ENCODE measurements around the gene SPAM1. TPM values are rescaled to one million over a fixed set of nuclear protein-coding genes. Genes with fewer than 3 reads are reported as not detected.

The SPAM1 gene
- total and polyA plus RNA-seq, 7 experiments from 2014 or later: not detected

- Mint-ChIP-seq H3K9me3 (peaks cover 0 to 7% (median 0%) of the 10 kb centered on the region in 11 donors), H3K4me1 (no peaks in the 10 kb centered on the region), H3K27ac (no peak overlapping the region), H3K4me3 (no peak overlapping the region), H3K36me3 (no peaks in the 10 kb centered on the region), H3K27me3 (peaks cover 0 to 9% (median 5%) of the 10 kb centered on the region in 5 donors)
- Histone ChIP-seq H3K27me3 (ENCODE audit: control insufficient read depth in 2 of 2, insufficient read depth in 2 of 2, low read length in 2 of 2) (no peaks in the 10 kb centered on the region), H3K4me3 (ENCODE audit: low read length) (no peak overlapping the region), H3K4me1 (ENCODE audit: control insufficient read depth in 2 of 2, insufficient read depth in 2 of 2, low read length in 2 of 2) (no peaks in the 10 kb centered on the region), H3K36me3 (ENCODE audit: control insufficient read depth in 2 of 3, insufficient read depth in 3 of 3, low read length in 3 of 3) (no peaks in the 10 kb centered on the region), H3K27ac (ENCODE audit: low read depth, low read length) (no peak overlapping the region), H3K9me3 (ENCODE audit: control insufficient read depth in 2 of 3, low read length in 3 of 3) (no peaks in the 10 kb centered on the region)
- DNase-seq (no peak), ATAC-seq (no peak)
- intact Hi-C loops (cut with micrococcal nuclease): no loop called here
- CTCF ChIA-PET: no interaction called here
- POLR2A ChIA-PET: no interaction called here
Measured at GRCh38 chr7:123972831-123973230, 47.8 kb downstream of the SPAM1 start.

- H3K27ac Mint-ChIP-seq: no peak overlapping the region
- H3K4me1 Mint-ChIP-seq: no peaks in the 10 kb centered on the region
- intact Hi-C loops (cut with micrococcal nuclease): no loop called here
- ATAC-seq (no peak), DNase-seq (no peak)
- ChIA-PET POLR2A (no interaction called here), CTCF (no interaction called here)
- Histone ChIP-seq H3K27ac (ENCODE audit: low read depth, low read length) (no peak overlapping the region), H3K4me1 (ENCODE audit: control insufficient read depth in 2 of 2, insufficient read depth in 2 of 2, low read length in 2 of 2) (no peaks in the 10 kb centered on the region), H3K27me3 (ENCODE audit: control insufficient read depth in 2 of 2, insufficient read depth in 2 of 2, low read length in 2 of 2) (no peaks in the 10 kb centered on the region), H3K36me3 (ENCODE audit: control insufficient read depth in 2 of 3, insufficient read depth in 3 of 3, low read length in 3 of 3) (no peaks in the 10 kb centered on the region), H3K4me3 (ENCODE audit: low read length) (no peak overlapping the region), H3K9me3 (ENCODE audit: control insufficient read depth in 2 of 3, low read length in 3 of 3) (no peaks in the 10 kb centered on the region)
- H3K4me3 Mint-ChIP-seq: no peak overlapping the region
- H3K27me3 Mint-ChIP-seq: peaks cover 0 to 9% (median 8%) of the 10 kb centered on the region in 5 donors
- no peaks in the 10 kb centered on the region for H3K36me3 Mint-ChIP-seq
- H3K9me3 Mint-ChIP-seq: peaks cover 0 to 7% (median 0%) of the 10 kb centered on the region in 11 donors
Measured at GRCh38 chr7:123974326-123974908, 49.4 kb downstream of the SPAM1 start.

- DNase-seq: no peak
- Histone ChIP-seq H3K27me3 (ENCODE audit: control insufficient read depth in 2 of 2, insufficient read depth in 2 of 2, low read length in 2 of 2) (no peaks in the 10 kb centered on the region), H3K4me1 (ENCODE audit: control insufficient read depth in 2 of 2, insufficient read depth in 2 of 2, low read length in 2 of 2) (no peaks in the 10 kb centered on the region), H3K9me3 (ENCODE audit: control insufficient read depth in 2 of 3, low read length in 3 of 3) (no peaks in the 10 kb centered on the region), H3K36me3 (ENCODE audit: control insufficient read depth in 2 of 3, insufficient read depth in 3 of 3, low read length in 3 of 3) (no peaks in the 10 kb centered on the region), H3K27ac (ENCODE audit: low read depth, low read length) (no peak overlapping the region), H3K4me3 (ENCODE audit: low read length) (no peak overlapping the region)
- H3K9me3 Mint-ChIP-seq: peaks cover 0 to 5% (median 0%) of the 10 kb centered on the region in 11 donors
- no peak for ATAC-seq
- no peak overlapping the region for H3K27ac Mint-ChIP-seq
- ChIA-PET POLR2A (no interaction called here), CTCF (no interaction called here)
- no peaks in the 10 kb centered on the region for H3K36me3 Mint-ChIP-seq
- no peaks in the 10 kb centered on the region for H3K4me1 Mint-ChIP-seq
- peaks cover 0 to 14% (median 8%) of the 10 kb centered on the region in 5 donors for H3K27me3 Mint-ChIP-seq
- H3K4me3 Mint-ChIP-seq: no peak overlapping the region
- intact Hi-C loops (cut with micrococcal nuclease): no loop called here
Measured at GRCh38 chr7:123975084-123975483, 50.0 kb downstream of the SPAM1 start.

GRCh38 chr7:123977081-123977480 is 52.0 kb downstream of the SPAM1 start:
- ChIA-PET POLR2A (no interaction called here), CTCF (no interaction called here)
- no peak for DNase-seq
- H3K4me1 Mint-ChIP-seq: no peaks in the 10 kb centered on the region
- H3K4me3 ChIP-seq (ENCODE audit: low read length): no peak overlapping the region
- H3K4me1 ChIP-seq (ENCODE audit: control insufficient read depth in 2 of 2, insufficient read depth in 2 of 2, low read length in 2 of 2): no peaks in the 10 kb centered on the region
- no peaks in the 10 kb centered on the region for H3K27me3 ChIP-seq (ENCODE audit: control insufficient read depth in 2 of 2, insufficient read depth in 2 of 2, low read length in 2 of 2)
- no peak for ATAC-seq
- no peak overlapping the region for H3K27ac Mint-ChIP-seq
- no peak overlapping the region for H3K27ac ChIP-seq (ENCODE audit: low read depth, low read length)
- no peak overlapping the region for H3K4me3 Mint-ChIP-seq
- peaks cover 0 to 14% (median 8%) of the 10 kb centered on the region in 5 donors for H3K27me3 Mint-ChIP-seq
- no peaks in the 10 kb centered on the region for H3K9me3 ChIP-seq (ENCODE audit: control insufficient read depth in 2 of 3, low read length in 3 of 3)
- no peaks in the 10 kb centered on the region for H3K36me3 ChIP-seq (ENCODE audit: control insufficient read depth in 2 of 3, insufficient read depth in 3 of 3, low read length in 3 of 3)
- H3K36me3 Mint-ChIP-seq: no peaks in the 10 kb centered on the region
- H3K9me3 Mint-ChIP-seq: peaks cover 0 to 7% (median 0%) of the 10 kb centered on the region in 11 donors
- intact Hi-C loops (cut with micrococcal nuclease): no loop called here

DNA sequence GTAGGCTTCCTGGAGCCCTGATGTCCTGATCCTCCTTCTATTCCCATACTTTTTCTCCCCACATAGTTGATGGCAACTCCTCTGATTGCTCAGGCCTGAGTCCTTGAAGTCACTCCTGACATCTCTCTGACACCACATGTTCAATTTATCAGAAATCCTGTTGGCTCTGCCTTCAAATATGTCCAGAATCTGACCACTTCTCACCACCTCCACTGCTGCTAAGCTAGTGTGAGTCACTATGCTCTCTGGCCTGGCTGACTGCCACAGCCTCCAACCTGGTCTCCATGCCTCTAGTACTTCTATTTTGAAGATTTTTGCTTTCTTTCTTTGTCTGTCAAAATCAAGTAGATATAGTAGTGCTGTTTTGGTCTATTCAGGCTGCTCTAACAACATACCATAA is 54.8 kb downstream of the SPAM1 start:
- no peak for ATAC-seq
- H3K27ac ChIP-seq (ENCODE audit: low read depth, low read length): no peak overlapping the region
- no peak overlapping the region for H3K4me3 ChIP-seq (ENCODE audit: low read length)
- peaks cover 0 to 9% (median 8%) of the 10 kb centered on the region in 5 donors for H3K27me3 Mint-ChIP-seq
- H3K4me1 ChIP-seq (ENCODE audit: control insufficient read depth in 2 of 2, insufficient read depth in 2 of 2, low read length in 2 of 2): no peaks in the 10 kb centered on the region
- no peaks in the 10 kb centered on the region for H3K27me3 ChIP-seq (ENCODE audit: control insufficient read depth in 2 of 2, insufficient read depth in 2 of 2, low read length in 2 of 2)
- H3K4me1 Mint-ChIP-seq: no peaks in the 10 kb centered on the region
- DNase-seq: no peak
- ChIA-PET CTCF (no interaction called here), POLR2A (no interaction called here)
- no peaks in the 10 kb centered on the region for H3K36me3 Mint-ChIP-seq
- H3K36me3 ChIP-seq (ENCODE audit: control insufficient read depth in 2 of 3, insufficient read depth in 3 of 3, low read length in 3 of 3): no peaks in the 10 kb centered on the region
- no peak overlapping the region for H3K4me3 Mint-ChIP-seq
- H3K9me3 ChIP-seq (ENCODE audit: control insufficient read depth in 2 of 3, low read length in 3 of 3): no peaks in the 10 kb centered on the region
- intact Hi-C loops (cut with micrococcal nuclease): no loop called here
- no peak overlapping the region for H3K27ac Mint-ChIP-seq
- peaks cover 0 to 15% (median 0%) of the 10 kb centered on the region in 11 donors for H3K9me3 Mint-ChIP-seq

DNA sequence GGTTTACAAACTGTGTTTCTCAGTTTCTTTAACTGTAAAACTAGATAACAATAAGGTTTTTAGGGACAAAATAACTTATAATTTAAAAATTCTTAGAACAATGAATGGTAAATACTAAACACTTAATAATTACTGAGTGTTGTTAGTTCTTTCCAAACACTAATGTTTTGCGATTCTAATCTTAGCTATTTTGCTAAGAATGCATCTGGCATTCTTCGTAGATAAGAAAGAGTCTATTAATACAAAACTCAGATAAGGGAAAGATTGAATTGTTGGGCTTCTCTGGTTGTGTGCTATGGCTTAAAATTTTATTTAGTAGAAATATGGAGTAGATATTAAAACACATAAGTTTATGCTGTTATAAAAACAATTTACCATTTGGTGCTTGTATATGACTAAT is 62.4 kb downstream of the SPAM1 start:
- intact Hi-C loops (cut with micrococcal nuclease): no loop called here
- CTCF ChIA-PET: no interaction called here
- Mint-ChIP-seq H3K4me3 (no peak overlapping the region), H3K27ac (no peak overlapping the region), H3K9me3 (peaks cover 0 to 12% (median 4%) of the 10 kb centered on the region in 11 donors), H3K27me3 (peaks cover 0 to 4% (median 0%) of the 10 kb centered on the region in 5 donors), H3K4me1 (no peaks in the 10 kb centered on the region), H3K36me3 (no peaks in the 10 kb centered on the region)
- Histone ChIP-seq H3K4me3 (ENCODE audit: low read length) (no peak overlapping the region), H3K36me3 (ENCODE audit: control insufficient read depth in 2 of 3, insufficient read depth in 3 of 3, low read length in 3 of 3) (no peaks in the 10 kb centered on the region), H3K9me3 (ENCODE audit: control insufficient read depth in 2 of 3, low read length in 3 of 3) (no peaks in the 10 kb centered on the region), H3K27me3 (ENCODE audit: control insufficient read depth in 2 of 2, insufficient read depth in 2 of 2, low read length in 2 of 2) (no peaks in the 10 kb centered on the region), H3K27ac (ENCODE audit: low read depth, low read length) (no peak overlapping the region), H3K4me1 (ENCODE audit: control insufficient read depth in 2 of 2, insufficient read depth in 2 of 2, low read length in 2 of 2) (no peaks in the 10 kb centered on the region)
- ATAC-seq: no peak
- POLR2A ChIA-PET: no interaction called here
- no peak for DNase-seq

DNA sequence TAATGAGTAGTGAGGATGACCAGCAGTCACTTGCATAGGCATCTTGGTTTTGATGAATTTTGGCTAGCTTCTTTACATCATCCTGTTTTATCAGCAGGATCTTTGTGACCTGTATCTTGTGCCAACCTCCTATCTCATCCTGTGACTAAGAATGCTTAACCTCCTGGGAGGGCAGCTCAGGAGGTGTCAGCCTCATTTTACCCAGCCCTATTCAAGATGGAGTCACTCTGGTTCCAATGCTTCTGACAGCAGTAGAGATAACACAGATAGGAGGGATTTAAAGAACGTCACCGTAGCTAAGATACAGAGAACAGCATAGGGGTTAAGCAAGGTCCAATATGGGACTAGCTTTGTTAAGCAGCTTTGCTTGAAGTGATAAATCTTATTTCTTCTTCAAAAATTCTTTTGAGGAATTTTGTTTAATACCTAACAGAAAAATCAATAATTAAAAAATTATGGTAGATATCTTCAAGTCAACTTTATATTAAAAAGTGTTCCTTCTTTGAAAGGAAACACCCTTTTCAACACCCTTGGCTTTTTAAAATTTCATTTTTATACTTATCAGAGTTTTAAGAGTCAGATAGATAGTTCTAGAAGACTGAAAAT is 68.0 kb downstream of the SPAM1 start:
- H3K4me1 ChIP-seq (ENCODE audit: control insufficient read depth in 2 of 2, insufficient read depth in 2 of 2, low read length in 2 of 2): no peaks in the 10 kb centered on the region
- H3K36me3 ChIP-seq (ENCODE audit: control insufficient read depth in 2 of 3, insufficient read depth in 3 of 3, low read length in 3 of 3): no peaks in the 10 kb centered on the region
- Mint-ChIP-seq H3K4me1 (no peaks in the 10 kb centered on the region), H3K27me3 (peaks cover 0 to 6% (median 4%) of the 10 kb centered on the region in 5 donors), H3K36me3 (no peaks in the 10 kb centered on the region), H3K9me3 (peaks cover 0 to 22% (median 4%) of the 10 kb centered on the region in 11 donors), H3K4me3 (no peak overlapping the region), H3K27ac (no peak overlapping the region)
- H3K4me3 ChIP-seq (ENCODE audit: low read length): no peak overlapping the region
- ATAC-seq (no peak), DNase-seq (no peak)
- no peak overlapping the region for H3K27ac ChIP-seq (ENCODE audit: low read depth, low read length)
- no peaks in the 10 kb centered on the region for H3K27me3 ChIP-seq (ENCODE audit: control insufficient read depth in 2 of 2, insufficient read depth in 2 of 2, low read length in 2 of 2)
- ChIA-PET CTCF (no interaction called here), POLR2A (no interaction called here)
- H3K9me3 ChIP-seq (ENCODE audit: control insufficient read depth in 2 of 3, low read length in 3 of 3): no peaks in the 10 kb centered on the region
- intact Hi-C loops (cut with micrococcal nuclease): no loop called here
